LHCN-M2 (cell line): Measurements from ENCODE around the gene ELMOD1. TPM values are rescaled to one million over a fixed set of nuclear protein-coding genes. Genes with fewer than 3 reads are reported as not detected.
"Not testable (repeated sequence)": the region's sequence is repeated elsewhere in the genome, so short reads cannot be mapped to it uniquely, and the experiment has no call there.

Experiments
- DNase-seq: peaks from one replicate; pipeline ENCODE4 v3.0.0-alpha.2; 2012; ENCODE audit warnings: low read depth
- polyA plus RNA-seq: library from polyadenylated mRNA; unstranded; fragments of >200 nt; gene quantifications from one replicate; pipeline ENCODE4 v1.2.1, GENCODE V29; 2012; ENCODE audit warnings: missing spikeins
- total RNA-seq: library from RNA; depleted of rRNA; stranded (reverse); fragments of >200 nt; gene quantifications from 2 replicates; pipeline ENCODE4 v1.2.3, GENCODE V29; 2014; rRNA removed

ELMOD1 gene
- total RNA-seq, result 0.45 and 1.4 TPM in 2 replicates
- 1.9 TPM for polyA plus RNA-seq

- peak; percentile 38 for DNase-seq
Observed at GRCh38 chr11:107590460-107591377, at the start of gene ELMOD1. Gene ELMOD1, plus strand, starts transcription at chr11:107591147. Its CDS starts 27,043 bp downstream, at chr11:107618190.

GRCh38 chr11:107545101-107545514, 45.8 kb upstream of the ELMOD1 start:
- DNase-seq, result peak; percentile 85

GRCh38 chr11:107547961-107548360, 43.0 kb upstream of the ELMOD1 start:
- no peak for DNase-seq

- peak; percentile 39 for DNase-seq
Observed at GRCh38 chr11:107549253-107549953, 41.5 kb upstream of the ELMOD1 start.

- no peak for DNase-seq
Observed at GRCh38 chr11:107549954-107550285, 41.0 kb upstream of the ELMOD1 start.

- no peak for DNase-seq
Observed at GRCh38 chr11:107550304-107550703, 40.6 kb upstream of the ELMOD1 start.

- DNase-seq, result peak; percentile 72
Observed at GRCh38 chr11:107561688-107562087, 29.3 kb upstream of the ELMOD1 start.

- peak; percentile 71 for DNase-seq
Observed at GRCh38 chr11:107562647-107563208, 28.2 kb upstream of the ELMOD1 start.

- peak; percentile 79 for DNase-seq
Observed at GRCh38 chr11:107563702-107564101, 27.2 kb upstream of the ELMOD1 start.

GRCh38 chr11:107564877-107565218, 26.1 kb upstream of the ELMOD1 start:
- DNase-seq, result no peak

- peak; percentile 73 for DNase-seq
Observed at GRCh38 chr11:107565219-107565937, 25.6 kb upstream of the ELMOD1 start, which contains the start of gene ALKBH8. Gene ALKBH8, minus strand, starts transcription at chr11:107565735. Its CDS starts 4,842 bp downstream, at chr11:107560893.

GRCh38 chr11:107565955-107566501, 24.9 kb upstream of the ELMOD1 start:
- not testable (repeated sequence) for DNase-seq

GRCh38 chr11:107566569-107566968, 24.4 kb upstream of the ELMOD1 start:
- no peak for DNase-seq

GRCh38 chr11:107567739-107568335, 23.1 kb upstream of the ELMOD1 start:
- DNase-seq, result no peak

- no peak for DNase-seq
Observed at GRCh38 chr11:107570015-107570414, 20.9 kb upstream of the ELMOD1 start.

GRCh38 chr11:107573438-107573837, 17.5 kb upstream of the ELMOD1 start:
- no peak for DNase-seq

GRCh38 chr11:107576497-107577345, 14.2 kb upstream of the ELMOD1 start:
- DNase-seq, result peak; percentile 42

GRCh38 chr11:107577346-107577711, 13.6 kb upstream of the ELMOD1 start:
- DNase-seq, result no peak

GRCh38 chr11:107579169-107579568, 11.8 kb upstream of the ELMOD1 start:
- DNase-seq, result not testable (repeated sequence)

- DNase-seq, result no peak
Observed at GRCh38 chr11:107581147-107581546, 9.8 kb upstream of the ELMOD1 start.
